NCI-H1048 (cell line): ENCODE data around the gene SNX25.
"Not testable (repeated sequence)": the region's sequence is repeated elsewhere in the genome, so short reads cannot be mapped to it uniquely, and the experiment has no call there.

Source experiments
- DNase-seq: peaks from one replicate; lab custom pipeline; 2025; lab: John Stamatoyannopoulos, UW

Gene SNX25

GRCh38 chr4:185209031-185209851 lies at the start of gene SNX25:
TSS of gene SNX25 (plus strand) at chr4:185209598. CDS start at chr4:185209827, 229 bp downstream.
- peak; percentile 72 for DNase-seq

GRCh38 chr4:185165605-185166063 lies 43.8 kb upstream of the SNX25 start:
- no peak for DNase-seq

GRCh38 chr4:185167234-185167633 lies 42.2 kb upstream of the SNX25 start:
- DNase-seq: no peak

- no peak for DNase-seq
These were observed 37.9 kb upstream of the SNX25 start for GRCh38 chr4:185171373-185172071.

- no peak for DNase-seq
These were observed 29.9 kb upstream of the SNX25 start for GRCh38 chr4:185179488-185179887.

- DNase-seq: no peak
These were observed 27.2 kb upstream of the SNX25 start for GRCh38 chr4:185182239-185182638.

- DNase-seq: peak; percentile 83
These were observed 25.6 kb upstream of the SNX25 start for GRCh38 chr4:185183622-185184281.

GRCh38 chr4:185186769-185187168 lies 22.6 kb upstream of the SNX25 start:
- DNase-seq: no peak

- no peak for DNase-seq
These were observed 19.6 kb upstream of the SNX25 start for GRCh38 chr4:185189606-185190305.

GRCh38 chr4:185190306-185190856 lies 19.0 kb upstream of the SNX25 start:
- DNase-seq: no peak

GRCh38 chr4:185192059-185192458 lies 17.3 kb upstream of the SNX25 start:
- DNase-seq: no peak

- no peak for DNase-seq
These were observed 14.2 kb upstream of the SNX25 start for GRCh38 chr4:185194924-185195888.

GRCh38 chr4:185196437-185196836 lies 13.0 kb upstream of the SNX25 start:
- no peak for DNase-seq

GRCh38 chr4:185198189-185198588 lies 11.2 kb upstream of the SNX25 start:
- DNase-seq: not testable (repeated sequence)

- no peak for DNase-seq
These were observed 7.1 kb upstream of the SNX25 start for GRCh38 chr4:185201977-185202962.

GRCh38 chr4:185202984-185203485 lies 6.4 kb upstream of the SNX25 start:
- DNase-seq: no peak

- peak; percentile 52 for DNase-seq
These were observed 5.7 kb upstream of the SNX25 start, which contains the start of gene CFAP97 for GRCh38 chr4:185203486-185204237. TSS of gene CFAP97 (minus strand) at chr4:185204000. CDS start at chr4:185191196, 12,804 bp downstream.

GRCh38 chr4:185204238-185204910 lies 5.0 kb upstream of the SNX25 start:
- no peak for DNase-seq
